Astrocyte (in vitro differentiated cells and primary cell): ENCODE measurements around the gene PRKAG2. TPM values are rescaled to one million over a fixed set of nuclear protein-coding genes. Genes with fewer than 3 reads are reported as not detected.

ENCODE experiments used
- DNase-seq: peaks from one replicate; pipeline ENCODE4 v3.0.0-alpha.2; 2010; ENCODE audit warnings: low read depth
- FAIRE-seq: peaks from 2 replicates; lab custom pipeline; 2011; peaks lifted over from hg19 to GRCh38; lab: Jason Lieb, UNC
- H2AFZ ChIP-seq: 2 replicates; pipeline ENCODE4 v1.6.0; 2012; ENCODE audit warnings: low read depth, low read length, inconsistent platforms
- H3K27ac ChIP-seq: 2 replicates; pipeline ENCODE4 v1.5.1; 2011; ENCODE audit warnings: low read depth, low read length, inconsistent platforms
- H3K27me3 ChIP-seq: 2 replicates; pipeline ENCODE4 v1.6.0; 2011; ENCODE audit warnings: low read length, inconsistent platforms; ENCODE audit not compliant: insufficient read depth
- H3K36me3 ChIP-seq: 2 replicates; pipeline ENCODE4 v1.5.1; 2011; ENCODE audit warnings: low read length, inconsistent platforms; ENCODE audit not compliant: insufficient read depth
- H3K4me1 ChIP-seq: 2 replicates; pipeline ENCODE4 v1.5.1; 2011; ENCODE audit warnings: low read length, inconsistent platforms; ENCODE audit not compliant: insufficient read depth
- H3K4me2 ChIP-seq: 2 replicates; pipeline ENCODE4 v1.6.0; 2012; ENCODE audit warnings: low read length, inconsistent platforms
- H3K4me3 ChIP-seq: 2 replicates; pipeline ENCODE4 v1.5.1; 2011; ENCODE audit warnings: low read depth, mild to moderate bottlenecking, low read length, inconsistent platforms; ENCODE audit not compliant: insufficient read depth
- H3K79me2 ChIP-seq: 2 replicates; pipeline ENCODE4 v1.6.0; 2012; ENCODE audit warnings: mild to moderate bottlenecking, low read length, inconsistent platforms; ENCODE audit not compliant: insufficient read depth
- H3K9ac ChIP-seq: 2 replicates; pipeline ENCODE4 v1.6.0; 2012; ENCODE audit warnings: mild to moderate bottlenecking, low read length, inconsistent platforms
- H3K9me3 ChIP-seq: 2 replicates; pipeline ENCODE4 v1.5.1; 2012; ENCODE audit warnings: low read depth, mild to moderate bottlenecking, low read length, inconsistent platforms; ENCODE audit not compliant: insufficient read depth
- H4K20me1 ChIP-seq: 2 replicates; pipeline ENCODE4 v1.6.0; 2012; ENCODE audit warnings: low read length, inconsistent platforms; ENCODE audit not compliant: insufficient read depth
- H3K27ac Mint-ChIP-seq: one replicate; pipeline ENCODE4 v1.8.0; 2021; ENCODE audit warnings: mild to moderate bottlenecking, mixed read lengths; ENCODE audit not compliant: unreplicated experiment
- H3K27me3 Mint-ChIP-seq: one replicate; pipeline ENCODE4 v1.8.0; 2021; ENCODE audit warnings: low read depth, mixed read lengths; ENCODE audit not compliant: unreplicated experiment
- H3K36me3 Mint-ChIP-seq: one replicate; pipeline ENCODE4 v1.8.0; 2021; ENCODE audit warnings: low read depth, mixed read lengths; ENCODE audit not compliant: unreplicated experiment
- H3K4me1 Mint-ChIP-seq: one replicate; pipeline ENCODE4 v1.8.0; 2021; ENCODE audit warnings: low read depth, mixed read lengths; ENCODE audit not compliant: unreplicated experiment
- H3K4me3 Mint-ChIP-seq: one replicate; pipeline ENCODE4 v1.8.0; 2021; ENCODE audit warnings: mild to moderate bottlenecking, moderate library complexity, mixed read lengths; ENCODE audit not compliant: unreplicated experiment
- H3K9me3 Mint-ChIP-seq: one replicate; pipeline ENCODE4 v1.8.0; 2021; ENCODE audit warnings: mild to moderate bottlenecking, mixed read lengths; ENCODE audit not compliant: unreplicated experiment
- CTCF ChIP-seq: IDR thresholded peaks from 2 replicates; pipeline ENCODE4 v1.5.1; 2011; ENCODE audit warnings: low read depth, mild to moderate bottlenecking, inconsistent platforms, low read length, moderate library complexity; ENCODE audit not compliant: insufficient read depth
- EZH2 ChIP-seq: IDR thresholded peaks from 2 replicates; pipeline ENCODE4 v1.6.1; 2012; ENCODE audit warnings: mild to moderate bottlenecking, low read length, inconsistent platforms; ENCODE audit not compliant: insufficient read depth
- total RNA-seq: library from RNA; stranded (reverse); gene quantifications from 2 replicates; pipeline ENCODE4 v1.2.1, GENCODE V29; 2021

The PRKAG2 gene
- total RNA-seq, 1 donor from 2014 or later: 40.7 TPM

GRCh38 chr7:151679071-151679708 is 197.7 kb downstream of the PRKAG2 start:
- H3K9ac ChIP-seq: no peak overlapping the region
- no peaks in the 10 kb centered on the region for H3K27me3 ChIP-seq
- no peaks in the 10 kb centered on the region for H3K36me3 ChIP-seq
- no peak overlapping the region for H3K27ac ChIP-seq
- no peak for TF ChIP-seq CTCF
- no peak for TF ChIP-seq EZH2
- H3K36me3 Mint-ChIP-seq: peaks cover 2% of the 10 kb centered on the region
- DNase-seq (no peak), FAIRE-seq (no peak)
- no peak overlapping the region for H2AFZ ChIP-seq
- peaks cover 9% of the 10 kb centered on the region for H3K4me1 Mint-ChIP-seq
- H3K4me3 Mint-ChIP-seq: no peak overlapping the region
- peaks cover 12% of the 10 kb centered on the region for H3K27me3 Mint-ChIP-seq
- no peak overlapping the region for H3K4me3 ChIP-seq
- H3K9me3 ChIP-seq: no peaks in the 10 kb centered on the region
- H4K20me1 ChIP-seq: no peaks in the 10 kb centered on the region
- no peaks in the 10 kb centered on the region for H3K9me3 Mint-ChIP-seq
- H3K4me1 ChIP-seq: peaks cover 4% of the 10 kb centered on the region
- no peak overlapping the region for H3K4me2 ChIP-seq
- no peaks in the 10 kb centered on the region for H3K79me2 ChIP-seq
- no peak overlapping the region for H3K27ac Mint-ChIP-seq

DNA sequence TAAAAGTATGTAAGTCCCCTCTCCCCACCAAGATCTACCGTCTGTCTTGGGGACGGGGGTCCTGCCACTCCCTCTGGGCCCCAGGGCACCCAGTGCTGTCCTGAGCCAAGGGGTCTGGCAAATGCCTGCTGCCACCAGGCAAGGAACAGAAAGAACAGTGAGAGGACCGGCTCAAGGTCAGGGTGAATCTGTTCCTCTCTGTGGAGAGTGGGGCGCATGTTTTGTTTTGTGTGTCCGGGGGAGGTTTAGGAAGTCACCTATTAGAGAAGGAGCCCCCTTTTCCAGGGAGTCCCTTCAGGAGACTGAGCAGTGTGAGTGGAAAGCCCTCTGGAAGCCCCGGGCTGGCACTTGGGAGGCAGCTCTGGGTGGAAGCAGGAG is 198.7 kb downstream of the PRKAG2 start:
- TF ChIP-seq CTCF: no peak
- TF ChIP-seq EZH2: no peak
- Mint-ChIP-seq H3K9me3 (no peaks in the 10 kb centered on the region), H3K4me1 (peaks cover 7% of the 10 kb centered on the region), H3K27ac (no peak overlapping the region), H3K27me3 (peaks cover 15% of the 10 kb centered on the region), H3K4me3 (no peak overlapping the region), H3K36me3 (peaks cover 2% of the 10 kb centered on the region)
- no peaks in the 10 kb centered on the region for H4K20me1 ChIP-seq
- no peaks in the 10 kb centered on the region for H3K4me1 ChIP-seq
- H3K79me2 ChIP-seq: no peaks in the 10 kb centered on the region
- H3K4me2 ChIP-seq: no peak overlapping the region
- H3K36me3 ChIP-seq: no peaks in the 10 kb centered on the region
- H2AFZ ChIP-seq: no peak overlapping the region
- no peaks in the 10 kb centered on the region for H3K27me3 ChIP-seq
- no peak overlapping the region for H3K9ac ChIP-seq
- H3K9me3 ChIP-seq: no peaks in the 10 kb centered on the region
- no peak overlapping the region for H3K4me3 ChIP-seq
- no peak overlapping the region for H3K27ac ChIP-seq
- DNase-seq (no peak), FAIRE-seq (no peak)

DNA sequence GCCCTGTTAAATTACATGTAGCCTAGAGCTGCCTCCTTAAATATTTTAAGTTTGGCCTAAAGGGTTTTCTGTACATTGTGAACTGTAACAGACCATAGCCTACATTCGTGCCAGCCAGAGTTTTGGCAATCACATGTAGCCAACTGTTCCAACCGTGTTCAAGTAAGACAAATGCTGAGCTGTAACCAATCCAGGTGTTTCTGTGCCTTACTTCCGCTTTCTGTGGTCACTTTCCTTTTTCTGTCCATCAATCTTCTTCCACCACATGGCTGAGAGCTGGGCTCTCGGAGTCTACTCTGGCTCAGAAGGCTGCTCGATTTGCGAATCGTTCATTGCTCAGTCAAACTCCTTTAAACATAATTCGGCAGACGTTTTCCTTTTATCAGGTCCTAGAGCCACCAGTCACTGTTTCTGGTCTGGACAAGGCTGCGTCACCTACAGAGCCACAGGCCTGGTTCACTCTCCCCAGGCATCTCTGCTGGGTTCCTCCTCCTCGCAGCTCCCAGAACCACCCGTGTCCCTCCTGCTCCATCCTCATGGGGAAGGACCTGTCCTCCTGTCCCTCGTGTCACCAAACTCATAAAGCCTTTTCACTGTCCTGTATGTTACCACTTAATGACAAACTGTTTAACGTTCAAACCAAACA is 199.2 kb downstream of the PRKAG2 start:
- Histone ChIP-seq H3K4me3 (no peak overlapping the region), H3K79me2 (no peaks in the 10 kb centered on the region), H3K36me3 (no peaks in the 10 kb centered on the region), H3K9ac (no peak overlapping the region), H3K4me1 (no peaks in the 10 kb centered on the region), H3K27me3 (no peaks in the 10 kb centered on the region), H3K4me2 (no peak overlapping the region), H3K27ac (no peak overlapping the region), H4K20me1 (no peaks in the 10 kb centered on the region), H2AFZ (no peak overlapping the region), H3K9me3 (no peaks in the 10 kb centered on the region)
- no peak for TF ChIP-seq EZH2
- TF ChIP-seq CTCF: no peak
- DNase-seq (no peak), FAIRE-seq (no peak)
- Mint-ChIP-seq H3K4me3 (no peak overlapping the region), H3K9me3 (no peaks in the 10 kb centered on the region), H3K27ac (no peak overlapping the region), H3K36me3 (peaks cover 2% of the 10 kb centered on the region), H3K4me1 (peaks cover 7% of the 10 kb centered on the region), H3K27me3 (peaks cover 18% of the 10 kb centered on the region)
